Stimulated activated CD4-positive, alpha-beta T cell treated with anti-CD3 and anti-CD28 coated beads, Interleukin-12 subunit alpha, Interleukin-12 subunit beta, amount 100 ng/mL, for 24 hours (primary cell): Measurements from ENCODE around the gene NMUR1.
A peak's percentile ranks its signal among the peaks of the same experiment; 100 is the strongest.

Experiments used
- DNase-seq, 2 experiments: peaks; one replicate each; pipeline ENCODE4 v3.0.0-alpha.2; 2020; ENCODE audit warnings: low read depth in 2 of 2

The NMUR1 gene

GRCh38 chr2:231554327-231554726, 24.1 kb upstream of the NMUR1 start:
- DNase-seq, result no peak

GRCh38 chr2:231552752-231553151, 22.5 kb upstream of the NMUR1 start:
- no peak for DNase-seq

GRCh38 chr2:231549446-231550239, 19.4 kb upstream of the NMUR1 start:
- DNase-seq, result no peak

- DNase-seq, result no peak
Measured at GRCh38 chr2:231548752-231549151, 18.5 kb upstream of the NMUR1 start.

- DNase-seq, result no peak
Measured at GRCh38 chr2:231547315-231548110, 17.3 kb upstream of the NMUR1 start.

- no peak for DNase-seq
Measured at GRCh38 chr2:231546014-231546715, 15.9 kb upstream of the NMUR1 start.

GRCh38 chr2:231545105-231545902, 15.1 kb upstream of the NMUR1 start:
- DNase-seq, result peak in 1 of 2 experiments; percentile 49

- no peak for DNase-seq
Measured at GRCh38 chr2:231542136-231542535, 11.9 kb upstream of the NMUR1 start.

GRCh38 chr2:231541645-231542044, 11.4 kb upstream of the NMUR1 start:
- no peak for DNase-seq

- no peak for DNase-seq
Measured at GRCh38 chr2:231539991-231540390, 9.7 kb upstream of the NMUR1 start.

GRCh38 chr2:231535961-231536360, 5.7 kb upstream of the NMUR1 start:
- no peak for DNase-seq

- no peak for DNase-seq
Measured at GRCh38 chr2:231533777-231534125, 3.5 kb upstream of the NMUR1 start.

GRCh38 chr2:231533086-231533776, 3.0 kb upstream of the NMUR1 start:
- no peak for DNase-seq

- no peak for DNase-seq
Measured at GRCh38 chr2:231532756-231533035, 2.5 kb upstream of the NMUR1 start.

GRCh38 chr2:231531883-231532755, 1.9 kb upstream of the NMUR1 start:
- no peak for DNase-seq

GRCh38 chr2:231531466-231531865, 1.2 kb upstream of the NMUR1 start:
- DNase-seq, result no peak

GRCh38 chr2:231528636-231529030, 1.6 kb downstream of the NMUR1 start:
- DNase-seq, result no peak

- no peak for DNase-seq
Measured at GRCh38 chr2:231527955-231528635, 2.1 kb downstream of the NMUR1 start.

- no peak for DNase-seq
Measured at GRCh38 chr2:231527091-231527395, 3.2 kb downstream of the NMUR1 start.
